ENCODE measurements around the gene KSR1. TPM values are rescaled to one million over a fixed set of nuclear protein-coding genes. Genes with fewer than 3 reads are reported as not detected.

The KSR1 gene
- total RNA-seq, 1 experiment from 2014 or later = 4.5 TPM

- Mint-ChIP-seq H3K4me1 (ENCODE audit: low read depth, unreplicated experiment) (peaks cover 7% of the 10 kb centered on the region), H3K27me3 (ENCODE audit: unreplicated experiment) (no peaks in the 10 kb centered on the region), H3K4me3 (ENCODE audit: low read depth, unreplicated experiment) (no peak overlapping the region), H3K27ac (ENCODE audit: unreplicated experiment) (no peak overlapping the region), H3K36me3 (ENCODE audit: insufficient read depth, unreplicated experiment) (no peaks in the 10 kb centered on the region), H3K9me3 (ENCODE audit: low read depth, unreplicated experiment) (no peaks in the 10 kb centered on the region)
- no peak for DNase-seq
- CTCF ChIA-PET = no interaction called here
- no peak for TF ChIP-seq CTCF (IDR thresholded peaks at IDR 0.05; ENCODE audit: unreplicated experiment)
- intact Hi-C loops (cut with micrococcal nuclease; ENCODE audit: unreplicated experiment) = no loop called here
- no TSS peak for BruUV-seq (replicated peaks)
Observed at GRCh38 chr17:27533874-27534815, 77.9 kb downstream of the KSR1 start.

- H3K4me1 Mint-ChIP-seq (ENCODE audit: low read depth, unreplicated experiment) = no peaks in the 10 kb centered on the region
- no peaks in the 10 kb centered on the region for H3K9me3 Mint-ChIP-seq (ENCODE audit: low read depth, unreplicated experiment)
- H3K27me3 Mint-ChIP-seq (ENCODE audit: unreplicated experiment) = no peaks in the 10 kb centered on the region
- no peak overlapping the region for H3K27ac Mint-ChIP-seq (ENCODE audit: unreplicated experiment)
- no TSS peak for BruUV-seq (replicated peaks)
- CTCF ChIA-PET = no interaction called here
- no peaks in the 10 kb centered on the region for H3K36me3 Mint-ChIP-seq (ENCODE audit: insufficient read depth, unreplicated experiment)
- H3K4me3 Mint-ChIP-seq (ENCODE audit: low read depth, unreplicated experiment) = no peak overlapping the region
- DNase-seq = no peak
- TF ChIP-seq CTCF (IDR thresholded peaks at IDR 0.05; ENCODE audit: unreplicated experiment) = no peak
- intact Hi-C loops (cut with micrococcal nuclease; ENCODE audit: unreplicated experiment) = no loop called here
Observed at GRCh38 chr17:27535178-27535928, 79.1 kb downstream of the KSR1 start.

- Mint-ChIP-seq H3K9me3 (ENCODE audit: low read depth, unreplicated experiment) (no peaks in the 10 kb centered on the region), H3K36me3 (ENCODE audit: insufficient read depth, unreplicated experiment) (no peaks in the 10 kb centered on the region), H3K27me3 (ENCODE audit: unreplicated experiment) (peaks cover 4% of the 10 kb centered on the region), H3K27ac (ENCODE audit: unreplicated experiment) (no peak overlapping the region), H3K4me3 (ENCODE audit: low read depth, unreplicated experiment) (no peak overlapping the region), H3K4me1 (ENCODE audit: low read depth, unreplicated experiment) (no peaks in the 10 kb centered on the region)
- CTCF ChIA-PET = no interaction called here
- no peak for DNase-seq
- BruUV-seq (replicated peaks) = no TSS peak
- intact Hi-C loops (cut with micrococcal nuclease; ENCODE audit: unreplicated experiment) = no loop called here
- no peak for TF ChIP-seq CTCF (IDR thresholded peaks at IDR 0.05; ENCODE audit: unreplicated experiment)
Observed at GRCh38 chr17:27535975-27536374, 79.7 kb downstream of the KSR1 start.

GRCh38 chr17:27536781-27537180, 80.5 kb downstream of the KSR1 start:
- CTCF ChIA-PET = no interaction called here
- intact Hi-C loops (cut with micrococcal nuclease; ENCODE audit: unreplicated experiment) = no loop called here
- no peak overlapping the region for H3K4me3 Mint-ChIP-seq (ENCODE audit: low read depth, unreplicated experiment)
- H3K27ac Mint-ChIP-seq (ENCODE audit: unreplicated experiment) = no peak overlapping the region
- peaks cover 12% of the 10 kb centered on the region for H3K27me3 Mint-ChIP-seq (ENCODE audit: unreplicated experiment)
- H3K4me1 Mint-ChIP-seq (ENCODE audit: low read depth, unreplicated experiment) = no peaks in the 10 kb centered on the region
- no peak for DNase-seq
- TF ChIP-seq CTCF (IDR thresholded peaks at IDR 0.05; ENCODE audit: unreplicated experiment) = no peak
- H3K9me3 Mint-ChIP-seq (ENCODE audit: low read depth, unreplicated experiment) = no peaks in the 10 kb centered on the region
- H3K36me3 Mint-ChIP-seq (ENCODE audit: insufficient read depth, unreplicated experiment) = no peaks in the 10 kb centered on the region
- no TSS peak for BruUV-seq (replicated peaks)
